GM19328 (cell line): ENCODE measurements around the gene TP53I11.

Experiments
- ATAC-seq: cut with Tn5 transposase; IDR thresholded peaks from one replicate; pipeline ENCODE4 v1.9.1; 2021; ENCODE audit warnings: mild to moderate bottlenecking, moderate library complexity; ENCODE audit not compliant: unreplicated experiment

TP53I11 gene

DNA sequence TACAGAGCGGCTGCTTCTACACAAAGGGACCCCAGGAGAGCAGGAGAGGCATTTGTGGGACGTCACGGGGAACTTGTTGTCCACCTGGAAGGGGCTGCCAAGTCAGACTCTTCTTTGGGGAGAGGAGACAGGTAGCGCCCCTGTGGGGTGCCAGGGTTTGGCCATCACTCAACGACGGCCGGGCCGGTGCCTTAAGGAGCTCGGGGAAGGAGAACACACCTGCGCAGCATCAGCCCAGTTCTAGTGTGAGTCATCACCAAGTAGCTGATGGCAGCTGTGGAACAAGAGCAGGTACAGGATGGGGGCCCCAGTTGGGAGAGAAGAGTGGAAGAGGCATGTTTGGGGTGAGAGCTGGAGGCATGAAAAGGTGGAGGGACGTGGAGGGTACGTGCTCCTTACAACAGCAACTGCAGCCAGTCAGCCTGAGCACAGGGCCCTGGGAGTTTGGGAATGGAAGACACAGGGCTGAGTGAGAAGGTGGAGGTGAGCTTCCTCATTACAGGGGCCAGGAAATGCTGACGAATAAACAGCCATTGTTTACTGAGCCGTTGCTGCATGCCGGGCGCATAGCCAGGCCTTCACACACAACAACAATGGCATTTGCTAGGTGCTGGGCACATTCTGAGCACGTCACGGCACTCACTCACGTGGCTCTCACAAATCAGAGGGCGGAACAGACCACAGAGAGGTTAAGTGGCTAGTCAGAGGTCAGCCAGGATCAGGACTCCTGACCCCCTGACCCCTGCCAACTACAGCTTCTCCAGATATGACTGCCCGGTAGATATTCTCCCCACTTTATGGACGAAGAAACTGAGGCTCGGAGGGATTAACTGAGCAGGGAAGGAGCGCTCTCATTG, 29.1 kb upstream of the TP53I11 start:
- no peak for ATAC-seq

DNA sequence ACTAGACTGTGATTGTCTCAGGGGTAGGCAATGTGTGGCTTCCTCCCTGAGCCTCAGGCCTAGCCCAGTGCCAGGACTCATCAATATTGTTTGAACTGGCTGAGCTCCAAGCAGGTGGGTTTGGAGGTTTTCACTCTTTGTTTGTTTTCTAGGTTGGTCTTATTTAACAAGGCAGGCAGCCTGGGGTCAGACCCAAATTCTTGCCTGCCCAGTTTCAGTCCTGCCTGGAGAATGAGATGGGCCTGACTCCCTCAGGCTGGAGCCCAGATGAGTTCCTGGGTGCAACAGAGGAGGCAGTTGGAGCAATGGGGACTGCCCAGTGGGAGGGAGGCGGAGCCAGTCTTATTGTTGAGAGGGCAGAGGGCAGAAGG, 28.3 kb upstream of the TP53I11 start:
- no peak for ATAC-seq

DNA sequence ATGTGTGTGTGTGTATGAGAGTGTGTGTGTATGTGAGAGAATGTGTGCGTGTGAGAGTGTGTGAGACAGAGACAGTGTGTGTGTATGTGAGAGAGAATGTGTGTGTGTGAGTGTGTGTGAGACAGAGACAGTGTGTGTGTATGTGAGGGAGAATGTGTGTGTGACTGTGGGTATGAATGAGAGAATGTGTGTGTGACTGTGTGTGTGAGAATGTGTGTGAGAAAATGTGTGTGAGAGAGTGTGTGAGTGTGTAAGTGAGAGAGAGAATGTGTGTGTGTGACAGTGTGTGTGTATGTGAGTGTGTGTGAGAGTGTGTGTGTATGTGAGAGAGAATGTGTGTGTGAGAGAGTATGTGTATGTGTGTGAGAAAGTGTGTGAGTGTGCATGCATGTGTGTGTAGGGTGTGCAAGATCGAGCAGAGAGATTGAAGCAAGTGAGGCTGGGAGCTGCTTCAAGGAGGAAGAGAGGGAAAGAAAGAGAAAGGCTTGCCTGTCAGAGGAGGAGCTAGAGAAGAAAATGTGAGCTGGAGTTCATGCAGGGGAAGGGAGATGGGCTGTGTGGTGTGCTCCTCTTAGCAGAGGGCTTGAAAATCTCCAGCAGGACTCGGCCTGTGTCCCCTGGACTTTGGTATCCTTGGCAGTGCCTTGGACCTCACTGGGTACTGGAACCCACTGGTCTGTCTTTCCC, 27.7 kb upstream of the TP53I11 start:
- no peak for ATAC-seq

DNA sequence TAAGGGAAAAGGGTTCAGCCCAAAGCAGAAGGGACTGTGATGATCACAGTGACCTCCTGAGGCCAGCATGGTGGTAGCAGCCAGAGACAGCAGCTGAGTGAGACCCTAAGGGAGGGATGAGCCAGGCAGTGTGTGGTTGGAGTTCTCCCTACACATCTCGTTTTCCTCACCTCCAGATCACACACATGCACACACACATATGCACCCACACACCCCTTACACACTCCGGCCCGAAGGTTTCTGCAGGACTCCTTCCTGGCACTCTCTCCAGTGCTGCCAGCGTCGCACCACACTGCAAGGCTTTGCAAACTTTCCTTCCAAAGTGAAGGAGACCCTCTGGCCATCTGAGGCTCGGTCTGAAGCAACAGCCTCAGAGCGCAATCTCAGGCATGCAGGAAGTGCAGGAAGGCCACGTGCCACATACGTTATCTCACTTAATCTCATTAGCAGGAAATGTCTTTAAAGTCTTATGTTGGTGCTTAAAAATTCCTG, 26.9 kb upstream of the TP53I11 start:
- no peak for ATAC-seq

DNA sequence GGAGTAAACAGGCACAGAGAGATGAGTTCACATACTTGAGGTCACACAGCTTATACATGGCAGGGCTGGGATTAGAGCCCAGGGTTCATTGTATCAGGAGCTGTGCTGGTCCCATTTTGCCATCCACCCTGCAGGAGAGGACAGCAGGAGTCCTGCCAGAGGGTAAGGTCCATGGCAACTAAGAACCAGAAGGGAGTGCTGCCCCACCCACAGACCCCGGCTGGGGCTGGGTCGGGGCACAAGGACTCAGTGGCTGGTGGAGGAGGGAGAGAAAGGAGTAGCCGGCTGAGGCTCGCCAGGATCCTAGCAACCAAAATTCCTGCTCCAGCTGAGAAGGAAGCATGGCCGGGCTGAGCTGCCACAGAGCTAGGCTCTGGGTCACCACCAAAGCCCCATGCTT, 25.9 kb upstream of the TP53I11 start:
- ATAC-seq: no peak

DNA sequence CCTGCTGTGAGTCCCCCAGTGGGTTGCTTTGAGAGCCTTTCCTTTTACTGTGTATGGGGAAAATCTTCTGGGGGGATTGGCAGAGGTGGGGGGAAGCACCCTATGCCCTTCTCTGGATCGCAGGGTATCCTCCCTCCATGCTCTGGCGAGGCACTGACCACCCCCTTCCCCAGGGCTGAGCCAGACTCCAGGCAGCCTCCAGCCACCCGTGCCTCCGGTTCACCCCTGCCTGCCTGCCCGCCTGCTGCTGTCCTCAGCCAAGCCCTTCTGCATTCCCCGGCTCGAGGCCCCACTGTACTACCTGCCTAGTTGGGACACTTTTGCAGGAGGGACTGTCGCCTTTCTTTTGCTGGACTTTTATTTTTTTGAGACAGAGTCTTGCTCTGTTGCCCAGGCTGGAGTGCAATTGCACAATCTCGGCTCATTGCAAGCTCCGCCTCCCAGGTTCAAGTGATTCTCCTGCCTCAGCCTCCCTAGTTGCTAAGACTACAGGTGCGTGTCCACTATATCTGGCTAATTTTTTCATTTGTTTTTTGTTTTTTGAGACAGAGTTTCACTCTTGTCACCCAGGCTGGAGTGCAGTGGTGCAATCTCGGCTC, 23.8 kb upstream of the TP53I11 start:
- no peak for ATAC-seq

DNA sequence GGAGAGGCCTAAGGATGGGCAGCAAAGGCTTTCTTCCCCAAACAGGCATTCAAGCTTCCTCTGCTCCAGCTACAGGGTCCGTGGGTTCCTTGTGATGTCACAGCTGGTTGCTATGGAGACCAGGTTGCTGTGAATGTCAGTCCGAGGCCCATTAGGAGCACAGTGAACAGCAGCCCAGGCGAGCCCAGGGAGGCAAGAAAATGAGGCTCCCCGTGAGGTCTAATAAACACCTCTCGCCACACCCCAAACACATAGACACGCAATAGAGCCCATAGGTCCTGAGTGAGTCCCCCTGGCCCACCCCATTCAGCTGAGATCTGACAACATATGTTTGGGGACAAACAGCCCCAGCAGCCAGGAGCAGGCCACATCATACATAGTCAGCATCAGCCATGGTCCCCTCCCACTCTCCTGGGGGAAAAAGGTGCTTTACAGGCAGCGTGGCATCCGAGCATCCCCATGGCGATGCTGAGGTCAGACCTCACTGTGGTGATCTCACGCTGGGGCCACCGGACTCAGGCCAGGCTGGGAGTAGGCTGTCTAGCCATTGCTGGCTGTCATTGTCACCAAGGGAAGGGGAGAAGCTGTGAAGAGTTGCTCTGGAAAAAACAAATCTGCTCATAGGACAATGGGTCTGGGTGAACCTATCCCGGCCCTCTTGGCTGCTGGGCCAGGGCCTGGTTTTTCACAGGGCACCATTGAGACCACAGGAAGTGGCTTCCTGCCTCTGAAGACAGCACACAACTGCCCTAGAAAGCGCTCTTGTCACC, 23.1 kb upstream of the TP53I11 start:
- no peak for ATAC-seq

DNA sequence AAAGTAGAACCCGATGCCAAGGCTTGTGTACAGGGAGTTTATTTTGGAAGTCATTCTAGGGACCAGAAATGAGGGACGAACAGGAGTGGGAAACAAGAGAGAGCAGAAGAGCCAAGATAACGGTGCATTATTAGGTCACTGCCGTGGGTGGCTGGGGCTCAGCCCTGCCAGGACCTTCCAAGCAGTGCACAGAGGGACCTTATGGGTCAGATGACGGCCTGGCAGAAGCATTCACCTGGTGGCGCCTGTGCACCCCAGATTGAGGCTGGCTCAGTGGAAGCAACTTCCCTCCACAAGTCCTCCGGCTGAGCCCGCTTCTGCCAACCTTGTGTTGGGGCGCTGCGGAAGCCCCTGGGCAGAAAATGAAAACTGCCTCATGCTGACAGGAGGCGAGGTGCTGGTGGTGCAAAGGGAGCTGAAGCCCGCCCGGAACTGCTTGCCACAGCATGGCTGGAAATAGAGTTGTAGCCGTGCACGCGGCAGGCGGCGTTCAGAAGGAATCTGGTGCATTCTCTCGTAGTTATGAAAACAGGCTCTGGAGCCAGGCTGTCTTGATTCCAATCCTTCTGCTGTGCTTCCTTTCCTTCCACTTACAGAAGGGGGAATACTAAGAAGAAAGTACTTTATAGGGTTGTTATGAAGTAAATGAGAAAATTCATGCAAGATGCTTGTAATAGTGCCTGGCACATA, 22.2 kb upstream of the TP53I11 start:
- no peak for ATAC-seq

DNA sequence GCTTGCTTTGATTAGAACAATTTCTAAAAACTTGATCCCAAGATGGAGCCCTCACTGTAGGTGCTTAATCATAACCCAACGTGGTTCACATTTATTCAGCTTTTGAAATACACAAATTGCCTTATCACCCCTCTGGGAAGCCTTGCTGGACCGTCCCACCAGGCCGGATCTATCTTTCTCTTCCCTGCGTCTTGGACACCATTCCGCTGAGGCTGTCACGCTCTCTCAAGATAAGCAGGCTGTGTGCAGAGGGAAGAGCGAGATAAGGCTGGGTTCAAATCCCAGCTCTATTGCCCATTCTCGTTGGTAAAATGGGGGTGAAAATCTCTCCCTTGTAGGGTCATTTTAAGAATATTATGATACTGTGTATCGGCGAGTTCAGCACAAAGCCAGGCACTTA, 20.5 kb upstream of the TP53I11 start:
- ATAC-seq: no peak

DNA sequence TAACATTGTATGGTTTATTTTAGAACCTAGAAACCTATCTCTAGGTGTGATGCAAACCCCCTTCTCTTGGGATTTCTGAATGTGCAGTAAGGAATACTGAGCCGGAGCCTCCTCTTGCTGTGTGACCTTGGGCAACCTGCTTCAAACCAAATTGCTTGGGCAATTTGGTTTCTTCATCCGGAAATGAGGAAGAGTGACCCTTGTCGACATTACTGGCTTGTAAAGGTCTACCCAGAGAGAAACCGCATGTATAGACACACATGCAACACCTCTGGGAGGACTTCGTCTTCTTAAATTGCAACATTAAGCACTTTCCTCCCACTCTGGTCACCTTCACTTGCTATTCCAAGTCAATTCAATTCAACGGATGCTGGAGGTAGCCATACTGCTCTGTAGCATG, 19.6 kb upstream of the TP53I11 start:
- no peak for ATAC-seq

DNA sequence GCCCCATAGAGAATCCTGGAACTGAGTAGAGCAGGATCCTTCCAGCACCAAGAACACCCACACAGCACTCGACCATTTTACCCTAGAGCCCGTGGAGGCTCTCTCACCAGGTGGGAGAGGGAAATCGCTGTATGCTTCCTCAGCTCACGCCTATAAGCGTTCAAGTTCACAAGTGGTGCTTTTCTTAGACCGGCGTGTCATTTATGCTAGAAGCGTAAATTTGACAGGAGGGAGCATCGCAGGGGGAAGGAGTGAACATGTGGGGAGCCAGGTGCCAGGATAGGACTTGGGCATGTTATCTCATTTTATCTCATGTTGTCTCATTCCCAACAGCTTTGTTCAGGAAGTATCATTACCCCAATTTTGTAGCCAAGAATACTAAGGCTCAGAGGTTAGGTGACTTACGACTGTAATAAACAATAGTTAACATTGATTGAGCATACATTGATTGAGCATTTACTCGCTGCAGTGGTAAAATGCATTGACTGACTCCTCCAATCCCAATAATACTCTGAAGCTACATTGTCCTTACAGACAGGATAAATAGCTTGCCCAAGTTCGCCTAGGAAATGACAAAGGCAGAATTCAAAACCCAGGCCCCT, 19.1 kb upstream of the TP53I11 start:
- ATAC-seq: no peak

DNA sequence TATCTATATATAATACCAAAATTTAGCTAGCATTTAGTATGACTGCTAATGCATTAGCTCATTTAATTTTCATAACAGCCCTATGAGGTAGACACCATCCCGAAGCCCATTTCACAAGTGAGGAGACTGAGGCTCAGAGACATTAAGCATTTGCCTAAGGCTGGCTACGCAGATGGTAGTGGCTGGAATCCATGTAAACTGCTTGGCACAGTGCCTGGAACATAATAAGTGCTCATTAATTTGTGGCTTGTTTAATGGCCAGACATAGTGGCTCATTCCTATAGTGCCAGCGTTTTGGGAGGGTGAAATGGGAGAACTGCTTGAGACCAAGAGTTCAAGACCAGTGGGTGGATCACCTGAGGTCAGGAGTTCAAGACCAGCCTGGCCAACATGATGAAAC, 17.8 kb upstream of the TP53I11 start:
- ATAC-seq: no peak

DNA sequence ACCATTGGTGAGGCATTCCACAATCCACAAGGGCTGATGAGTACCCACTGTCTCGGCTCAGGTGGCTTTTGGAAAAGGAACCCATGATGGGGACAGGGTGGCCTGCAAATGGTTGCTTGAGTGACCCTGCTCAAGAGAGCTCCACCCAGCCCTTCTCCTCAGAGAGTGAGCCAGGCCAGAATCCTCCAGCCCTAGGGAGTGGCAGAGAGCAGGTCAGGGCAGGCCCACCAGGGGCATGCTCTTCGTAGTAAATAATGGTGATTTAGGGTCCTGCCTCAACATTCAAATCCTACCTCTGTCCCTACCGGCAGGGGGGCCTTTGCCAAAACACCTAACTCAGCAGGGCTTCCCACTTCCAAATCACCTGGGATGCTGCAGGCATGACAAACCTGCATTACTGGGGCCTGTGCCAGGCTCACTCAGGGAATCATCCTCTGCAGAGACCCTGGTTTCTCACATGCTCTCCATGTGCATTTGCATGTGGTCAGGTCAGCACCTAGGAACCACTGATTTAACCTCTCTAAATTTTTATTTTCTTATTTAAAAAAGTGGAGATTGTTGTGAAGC, 17.3 kb upstream of the TP53I11 start:
- no peak for ATAC-seq

DNA sequence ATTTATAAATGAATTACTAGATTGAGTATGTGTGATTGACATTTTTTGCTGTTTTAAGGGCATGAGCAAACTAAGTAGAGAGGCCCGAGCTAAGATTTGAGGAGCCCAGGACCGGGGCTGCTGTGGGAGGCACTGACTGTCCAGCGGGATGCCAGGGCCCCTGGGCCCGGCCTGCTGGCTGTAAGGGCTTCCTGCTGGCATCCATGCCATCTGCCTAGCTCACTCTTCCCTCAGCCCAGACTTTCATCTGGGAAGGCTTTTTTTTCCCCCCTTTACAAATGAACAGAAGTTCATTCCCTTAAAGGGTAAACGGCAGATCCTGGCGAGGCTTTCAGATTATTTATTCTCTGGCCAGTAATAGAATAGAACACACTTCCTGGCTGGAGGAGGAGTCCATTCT, 16.0 kb upstream of the TP53I11 start:
- ATAC-seq: no peak

DNA sequence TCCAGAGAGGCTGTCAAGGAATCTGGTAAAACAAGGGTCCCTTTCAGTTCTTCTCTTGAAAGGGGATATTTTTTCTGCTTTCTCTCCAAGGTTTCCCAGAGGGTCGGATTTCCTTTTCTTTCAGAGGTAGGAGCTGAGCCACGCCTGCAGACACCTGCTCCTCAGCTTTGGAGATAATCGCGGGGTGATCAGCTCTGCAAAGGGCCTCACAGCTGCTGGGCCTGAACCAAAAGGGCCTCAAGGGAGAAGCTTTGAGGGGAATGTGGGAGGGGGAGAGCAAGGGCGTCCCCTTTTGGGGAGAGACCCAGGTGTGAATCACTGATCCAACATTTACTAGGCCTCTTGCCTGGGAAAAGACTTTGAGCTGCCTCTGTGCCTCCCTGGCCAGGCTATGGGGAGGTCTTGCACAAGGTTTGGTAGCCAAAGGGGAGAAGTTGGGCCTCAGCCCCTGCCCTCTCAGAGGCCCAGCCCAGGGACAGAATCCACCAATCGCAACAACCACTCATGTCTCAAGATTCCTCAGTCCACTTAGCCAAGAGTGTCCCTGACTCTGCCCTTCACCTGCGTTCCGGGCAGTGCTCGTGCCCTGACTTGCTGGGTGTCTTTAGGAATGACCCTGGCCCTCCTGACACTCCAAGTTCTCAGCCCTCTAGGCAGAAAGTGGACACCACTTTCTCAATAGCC, 14.0 kb upstream of the TP53I11 start:
- no peak for ATAC-seq

DNA sequence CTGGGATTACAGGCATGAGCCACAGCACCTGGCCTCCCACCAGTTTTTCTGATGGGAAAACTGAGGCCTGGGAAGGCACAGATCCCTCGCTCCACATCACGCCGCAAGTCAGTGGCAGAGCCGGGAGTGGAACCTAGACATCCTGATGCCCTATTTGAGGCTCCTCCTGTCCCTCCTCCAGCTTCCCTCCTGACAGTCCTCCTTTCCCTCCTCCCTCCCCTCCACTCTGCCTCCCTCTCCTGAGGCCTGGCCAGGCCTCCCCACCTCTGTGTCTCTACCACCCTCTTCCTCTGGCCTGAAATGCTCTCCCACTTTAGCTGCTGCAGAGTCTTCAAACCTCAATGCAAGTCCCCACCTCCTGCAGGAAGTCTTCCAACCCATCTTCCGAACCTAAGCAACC, 13.3 kb upstream of the TP53I11 start:
- ATAC-seq: no peak

DNA sequence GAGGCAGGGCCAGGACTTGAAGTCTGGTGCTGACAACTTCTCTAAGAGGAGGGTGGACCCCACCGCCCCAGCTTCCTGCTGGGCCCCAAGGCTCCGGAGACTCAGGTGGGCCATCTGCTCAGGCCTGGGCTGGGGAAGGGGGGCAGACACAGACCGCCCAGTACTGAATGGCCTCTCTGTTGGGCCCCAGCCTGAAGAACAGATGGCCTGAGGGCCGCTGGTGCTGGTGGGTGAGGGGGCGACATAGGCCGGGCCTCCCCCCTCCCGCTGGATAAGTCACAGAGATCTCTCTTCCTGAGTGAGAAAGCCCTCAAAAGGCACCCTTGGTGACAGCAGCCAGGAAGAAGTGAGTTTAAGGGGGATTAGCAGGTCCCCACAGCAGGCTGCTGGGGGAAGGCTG, 12.5 kb upstream of the TP53I11 start:
- no peak for ATAC-seq

DNA sequence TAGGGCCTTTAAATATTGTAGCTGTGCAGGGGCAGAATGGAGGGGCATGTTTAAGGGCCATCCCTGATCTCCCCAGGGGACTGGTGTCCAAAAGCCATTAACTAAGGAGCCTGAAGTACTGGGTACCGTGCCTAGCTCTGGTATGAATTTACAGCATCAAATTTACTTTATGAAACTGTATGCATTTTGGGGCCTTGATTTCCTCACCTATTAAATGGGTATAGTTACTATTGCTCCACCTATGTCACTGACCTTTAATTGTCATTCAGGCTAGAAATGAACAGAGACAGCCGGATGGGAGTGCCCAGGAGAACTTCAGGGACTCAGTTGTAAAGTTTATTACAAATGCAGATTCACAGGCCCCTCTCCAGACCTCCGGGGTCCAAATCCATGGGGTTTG, 11.8 kb upstream of the TP53I11 start:
- no peak for ATAC-seq

DNA sequence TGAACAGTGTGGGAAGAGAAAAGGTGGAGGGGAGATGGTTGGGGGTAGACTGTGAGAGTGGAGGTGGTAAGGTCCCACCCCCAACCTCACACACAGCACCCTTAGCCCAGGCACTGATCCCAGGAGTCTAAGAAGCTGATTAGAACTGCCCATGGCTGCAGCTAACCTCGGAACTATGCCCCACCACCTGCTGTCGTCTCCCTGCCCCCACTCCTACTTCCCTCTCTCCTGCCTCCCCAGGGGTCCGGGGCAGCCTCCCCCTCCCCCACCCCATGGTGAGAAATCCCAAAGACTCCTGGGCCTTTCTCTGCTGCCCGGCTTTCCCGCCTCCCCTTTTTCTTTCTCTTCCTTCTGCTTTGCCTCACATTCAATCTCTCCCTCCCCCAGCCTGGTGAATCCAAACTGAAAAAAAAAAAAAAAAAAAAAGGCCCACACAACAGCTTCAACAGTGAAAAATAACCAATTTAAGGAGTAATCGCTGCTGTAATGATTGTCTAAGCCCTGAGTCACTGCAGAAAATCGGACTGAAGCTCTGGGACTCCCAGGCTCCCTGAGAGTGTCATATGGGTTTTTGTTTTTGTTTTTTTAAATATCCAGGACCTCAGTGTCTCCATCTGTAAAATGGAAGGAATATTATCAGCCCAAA, 9.6 kb upstream of the TP53I11 start:
- no peak for ATAC-seq
